GM12865 (cell line): Measurements from ENCODE around the gene GRB2.
"Not testable (repeated sequence)": the region's sequence is repeated elsewhere in the genome, so short reads cannot be mapped to it uniquely, and the experiment has no call there.

Source experiments
- DNase-seq: peaks from one replicate; pipeline ENCODE4 v3.0.0; 2010; ENCODE audit warnings: low read depth
- H3K4me3 ChIP-seq: 2 replicates; pipeline ENCODE4 v1.5.1; 2011; ENCODE audit warnings: mild to moderate bottlenecking, low read depth, low read length, control low read depth
- TF ChIP-seq, protein P1 (sequence below): IDR thresholded peaks from 2 replicates; pipeline ENCODE4 v1.5.1; 2011; ENCODE audit warnings: low read length, control low read depth, low read depth, inconsistent platforms; ENCODE audit not compliant: insufficient read depth; ENCODE audit errors: missing control alignments

GRB2 gene

DNA sequence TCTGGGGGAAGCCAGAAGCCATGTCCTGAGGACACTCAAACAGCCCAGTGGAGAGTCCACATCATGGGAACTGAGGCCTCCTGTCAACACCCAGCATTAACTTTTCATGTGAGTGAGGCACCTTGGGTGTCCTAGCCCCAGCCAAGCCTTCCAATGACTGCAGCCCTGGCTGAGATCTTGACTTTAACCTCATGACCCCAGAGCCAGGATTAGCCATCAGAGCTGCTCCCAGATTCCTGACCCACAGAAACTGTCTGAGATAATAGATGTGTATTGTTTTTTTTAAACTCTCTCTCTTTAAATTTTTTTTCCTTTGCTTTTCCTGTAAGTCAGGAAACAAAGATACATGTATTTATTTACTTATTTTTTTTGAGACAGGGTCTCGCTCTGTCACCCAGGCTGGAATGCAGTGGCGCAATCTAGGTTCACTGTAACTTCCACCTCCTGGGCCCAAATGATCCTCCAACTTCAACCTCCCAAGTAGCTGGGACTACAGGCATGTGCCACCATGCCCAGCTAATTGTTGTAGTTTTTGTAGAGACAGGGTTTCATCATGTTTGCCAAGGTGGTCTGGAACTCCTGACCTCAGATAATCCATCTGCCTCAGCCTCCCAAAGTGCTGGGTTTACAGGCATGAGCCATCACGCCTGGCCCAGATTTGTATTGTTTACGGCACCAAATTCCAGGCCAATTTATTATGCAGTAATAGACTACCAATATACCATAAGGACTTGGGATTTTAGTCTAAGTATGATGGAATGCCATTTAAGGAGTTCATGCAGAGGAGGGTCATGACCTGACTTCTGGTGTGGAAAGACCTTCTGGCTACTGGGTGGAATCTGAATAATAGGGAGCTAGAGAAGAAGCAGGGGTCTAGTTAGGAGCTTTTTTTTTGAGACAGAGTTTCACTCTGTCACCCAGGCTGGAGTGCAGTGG is 37.0 kb upstream of the GRB2 start:
- H3K4me3 ChIP-seq, result no peak overlapping the region
- TF ChIP-seq, protein P1, sequence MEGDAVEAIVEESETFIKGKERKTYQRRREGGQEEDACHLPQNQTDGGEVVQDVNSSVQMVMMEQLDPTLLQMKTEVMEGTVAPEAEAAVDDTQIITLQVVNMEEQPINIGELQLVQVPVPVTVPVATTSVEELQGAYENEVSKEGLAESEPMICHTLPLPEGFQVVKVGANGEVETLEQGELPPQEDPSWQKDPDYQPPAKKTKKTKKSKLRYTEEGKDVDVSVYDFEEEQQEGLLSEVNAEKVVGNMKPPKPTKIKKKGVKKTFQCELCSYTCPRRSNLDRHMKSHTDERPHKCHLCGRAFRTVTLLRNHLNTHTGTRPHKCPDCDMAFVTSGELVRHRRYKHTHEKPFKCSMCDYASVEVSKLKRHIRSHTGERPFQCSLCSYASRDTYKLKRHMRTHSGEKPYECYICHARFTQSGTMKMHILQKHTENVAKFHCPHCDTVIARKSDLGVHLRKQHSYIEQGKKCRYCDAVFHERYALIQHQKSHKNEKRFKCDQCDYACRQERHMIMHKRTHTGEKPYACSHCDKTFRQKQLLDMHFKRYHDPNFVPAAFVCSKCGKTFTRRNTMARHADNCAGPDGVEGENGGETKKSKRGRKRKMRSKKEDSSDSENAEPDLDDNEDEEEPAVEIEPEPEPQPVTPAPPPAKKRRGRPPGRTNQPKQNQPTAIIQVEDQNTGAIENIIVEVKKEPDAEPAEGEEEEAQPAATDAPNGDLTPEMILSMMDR, result no peak
- DNase-seq, result no peak

DNA sequence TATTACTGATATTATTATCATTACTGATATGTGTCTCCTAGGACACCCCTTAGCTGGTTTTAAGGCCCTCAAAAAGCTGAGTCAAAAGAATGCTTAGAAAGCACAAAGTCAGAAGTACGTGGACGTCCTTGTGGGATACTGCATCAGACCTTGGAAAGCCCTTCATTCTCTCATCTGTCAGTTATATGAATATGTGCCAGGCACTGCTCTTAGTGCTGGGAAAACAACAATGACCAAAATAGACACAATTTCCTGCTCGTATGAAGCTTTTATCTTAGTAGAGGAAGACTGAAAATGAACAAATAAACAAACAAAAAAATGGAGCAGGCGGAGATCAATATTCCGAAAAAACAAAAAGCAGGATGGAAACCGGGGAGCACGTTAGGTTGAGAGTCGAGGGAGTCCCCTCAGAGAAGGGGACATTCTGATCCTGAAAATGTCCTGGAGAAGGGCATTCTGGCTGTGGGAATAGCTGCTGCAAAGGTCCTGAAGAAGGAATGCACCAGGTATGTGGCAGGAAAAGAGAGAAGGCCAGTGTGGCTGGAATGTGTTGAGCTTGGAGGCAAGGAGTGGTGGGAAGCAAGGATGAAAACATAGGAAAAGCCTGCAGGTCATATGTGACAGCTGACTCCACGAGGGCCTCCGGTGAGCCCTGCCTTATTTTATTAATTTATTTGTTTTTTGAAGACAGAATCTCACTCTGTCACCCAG is 35.4 kb upstream of the GRB2 start:
- TF ChIP-seq, protein P1, result no peak
- no peak overlapping the region for H3K4me3 ChIP-seq

DNA sequence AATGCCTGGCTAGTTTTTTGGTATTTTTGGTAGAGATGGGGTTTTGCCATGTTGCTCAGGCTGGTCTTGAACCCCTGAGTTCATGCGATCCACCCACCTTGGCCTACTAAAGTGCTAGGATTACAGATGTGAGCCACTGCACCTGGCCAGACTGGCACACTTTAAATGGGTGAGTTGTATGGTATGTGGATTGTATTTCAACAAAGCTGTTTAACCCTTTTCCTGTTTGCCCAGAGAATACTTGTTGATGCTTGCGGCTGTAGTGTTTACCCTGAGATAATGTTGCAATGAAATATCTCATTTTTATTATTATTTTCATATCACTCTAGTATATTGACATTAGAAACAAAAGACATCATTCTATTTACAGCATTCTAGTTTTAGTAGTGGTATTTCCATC is 33.8 kb upstream of the GRB2 start:
- no peak overlapping the region for H3K4me3 ChIP-seq
- TF ChIP-seq, protein P1, result no peak
- no peak for DNase-seq

More for the DNA sequence above, 35.4 kb upstream of the GRB2 start:
- DNase-seq, result no peak

DNA sequence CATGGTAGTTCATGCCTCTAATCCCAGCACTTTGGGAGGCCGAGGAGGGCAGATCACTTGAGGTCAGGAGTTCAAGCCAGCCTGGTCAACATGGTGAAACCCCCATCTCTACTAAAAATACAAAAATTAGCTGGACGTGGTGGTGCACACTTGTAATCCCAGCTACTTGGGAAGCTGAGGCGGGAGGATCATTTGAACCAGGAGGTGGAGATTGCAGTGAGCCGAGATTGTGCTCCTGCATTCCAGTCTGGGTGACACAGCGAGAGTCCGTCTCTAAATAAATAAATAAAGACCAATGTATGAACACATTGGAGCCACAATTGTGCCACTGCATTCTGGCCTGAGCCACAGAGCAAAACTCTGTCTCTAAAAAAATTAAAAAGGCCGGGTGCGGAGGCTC is 31.9 kb upstream of the GRB2 start:
- not testable (repeated sequence) for H3K4me3 ChIP-seq, DNase-seq

DNA sequence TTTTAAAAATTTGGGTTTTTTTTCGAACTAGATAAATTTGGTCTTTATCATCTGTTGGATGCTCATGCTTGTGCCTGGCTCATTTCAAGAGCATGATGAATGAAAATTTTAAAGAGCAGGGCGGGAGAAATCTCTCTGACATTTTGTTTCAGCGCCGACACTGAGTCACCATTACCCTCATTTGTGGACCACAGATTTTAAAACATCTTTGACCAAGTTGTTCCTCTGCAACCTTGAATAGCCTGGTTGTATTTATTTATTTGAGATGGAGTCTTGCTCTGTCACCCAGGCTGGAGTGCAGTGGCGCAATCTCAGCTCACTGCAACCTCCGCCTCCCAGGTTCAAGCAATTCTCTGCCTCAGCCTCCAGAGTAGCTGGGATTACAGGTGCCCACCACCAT is 29.0 kb upstream of the GRB2 start:
- not testable (repeated sequence) for H3K4me3 ChIP-seq, DNase-seq

DNA sequence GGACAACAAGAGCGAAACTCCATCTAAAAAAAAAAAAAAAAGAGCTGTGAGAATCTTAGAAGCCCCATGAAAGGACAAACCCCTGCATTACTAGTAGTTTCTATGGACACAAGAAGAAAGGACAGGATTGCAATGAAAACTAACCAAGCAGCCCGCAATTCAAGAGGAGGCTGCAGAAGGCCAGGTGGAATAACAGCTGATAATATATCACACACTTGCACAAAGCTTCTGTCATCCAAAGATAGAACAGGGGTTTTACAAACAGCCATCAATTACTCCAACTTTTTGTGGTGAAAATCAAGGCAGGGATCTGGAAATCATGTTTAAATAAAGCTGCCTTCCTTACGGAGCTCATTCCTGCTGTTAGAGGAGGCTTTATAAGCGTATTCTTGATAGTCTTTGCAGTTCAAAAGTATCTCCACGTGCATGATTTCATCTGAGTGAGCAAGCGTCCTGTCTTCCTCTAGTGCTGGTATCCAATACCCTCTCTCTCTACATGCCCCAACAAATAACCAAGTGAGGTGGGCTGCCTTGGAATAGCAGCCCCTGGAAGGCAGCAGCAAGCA is 27.8 kb upstream of the GRB2 start:
- no peak for DNase-seq
- H3K4me3 ChIP-seq, result no peak overlapping the region
- TF ChIP-seq, protein P1, result no peak

DNA sequence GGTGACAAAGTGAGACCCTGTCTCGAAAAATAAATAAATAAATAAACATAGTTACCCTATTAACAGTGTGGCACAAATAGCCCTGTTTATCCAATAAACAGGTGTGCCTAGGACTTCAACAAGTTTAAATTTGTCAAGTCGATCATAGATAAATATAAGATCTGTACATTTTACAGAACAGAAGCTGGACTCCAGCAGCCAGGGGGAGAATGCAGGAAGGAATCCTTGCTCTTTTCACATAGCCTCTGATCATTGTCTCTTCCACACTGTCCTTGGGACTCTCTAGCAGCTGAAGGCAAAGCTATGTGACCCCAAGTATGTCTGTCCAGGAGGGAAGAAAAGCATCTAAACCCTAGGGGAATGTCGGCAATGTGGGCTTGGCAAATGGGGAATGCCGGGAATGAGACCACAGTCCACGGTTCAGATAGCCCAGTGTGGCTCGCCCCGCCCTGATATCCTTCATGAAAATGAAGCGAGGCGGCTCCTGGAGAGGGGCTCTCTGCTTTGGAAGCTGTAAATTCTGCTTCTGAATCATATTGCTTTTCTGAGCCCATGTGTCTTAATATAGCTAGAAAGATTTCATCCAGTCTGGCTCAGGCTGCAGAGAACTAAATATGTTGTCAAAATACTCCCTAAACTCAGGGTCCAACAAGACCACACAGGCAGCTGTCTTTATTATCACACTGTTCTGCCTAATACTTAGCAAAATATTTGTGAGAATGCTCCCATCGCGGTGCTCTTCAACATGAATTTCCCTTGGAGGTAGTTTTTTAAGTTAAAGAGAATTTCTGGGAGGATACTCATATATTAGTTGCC is 24.9 kb upstream of the GRB2 start:
- TF ChIP-seq, protein P1, result no peak
- DNase-seq, result no peak

More for the DNA sequence above, 24.9 kb upstream of the GRB2 start:
- H3K4me3 ChIP-seq, result no peak overlapping the region
